Measurements from ENCODE around the gene MFSD1.

GRCh38 chr3:158830391-158830790 lies 28.5 kb downstream of the MFSD1 start:
- TF ChIP-seq CTCF (IDR thresholded peaks at IDR 0.05 in 2 of 3, conservative IDR thresholded peaks at IDR 0.05 in 1 of 3; ENCODE audit: insufficient read depth in 2 of 3, low read depth in 1 of 3, low read length in 3 of 3) (no peak), POLR2AphosphoS5 (IDR thresholded peaks at IDR 0.05; ENCODE audit: control insufficient read depth, insufficient read depth, low read depth, low read length) (no peak), ATF6 (CRISPR knock-in tag; IDR thresholded peaks at IDR 0.05) (no peak), ETS2 (tag; IDR thresholded peaks at IDR 0.05; ENCODE audit: borderline replicate concordance, poor library complexity, severe bottlenecking) (no peak), ATF4 (CRISPR knock-in tag; IDR thresholded peaks at IDR 0.05) (no peak), ZNF551 (CRISPR knock-in tag; IDR thresholded peaks at IDR 0.05) (no peak), TAF7 (tag; IDR thresholded peaks at IDR 0.05) (no peak), ZNF644 (tag; IDR thresholded peaks at IDR 0.05; ENCODE audit: low read depth) (no peak), ZHX1 (conservative IDR thresholded peaks at IDR 0.05; ENCODE audit: low read length) (no peak), KDM1A (IDR thresholded peaks at IDR 0.05) (no peak), NCOA2 (IDR thresholded peaks at IDR 0.05; ENCODE audit: partially characterized antibody in 2 of 2) (no peak), ZNF354B (CRISPR knock-in tag; IDR thresholded peaks at IDR 0.05) (no peak), ZBTB8A (IDR thresholded peaks at IDR 0.05; ENCODE audit: partially characterized antibody) (no peak), POLR2A (conservative IDR thresholded peaks at IDR 0.05) (no peak)

Measured in K562 (cell line).